Stimulated activated CD8-positive, alpha-beta memory T cell treated with anti-CD3 and anti-CD28 coated beads, Interleukin-4, amount 100 ng/mL, for 1 hour (primary cell): Measurements from ENCODE around the gene LARP4.
"Not testable (repeated sequence)": the region's sequence is repeated elsewhere in the genome, so short reads cannot be mapped to it uniquely, and the experiment has no call there.

Experiments used
- DNase-seq, 2 donors: peaks; one replicate each; pipeline ENCODE4 v3.0.0-alpha.2; 2020; ENCODE audit warnings: low read depth in 2 of 2, low spot score in 1 of 2

Gene LARP4

GRCh38 chr12:50400104-50400637 is 514 bp upstream of the LARP4 start:
- DNase-seq, result no peak

GRCh38 chr12:50401500-50402081 is 906 bp downstream of the LARP4 start:
- DNase-seq, result no peak

GRCh38 chr12:50402264-50403000 is 1.7 kb downstream of the LARP4 start:
- no peak for DNase-seq

- DNase-seq, result no peak
Measured at GRCh38 chr12:50403001-50403440, 2.3 kb downstream of the LARP4 start.

GRCh38 chr12:50404307-50404706 is 3.6 kb downstream of the LARP4 start:
- no peak for DNase-seq

- DNase-seq, result no peak
Measured at GRCh38 chr12:50411051-50411660, 10.5 kb downstream of the LARP4 start.

- DNase-seq, result no peak
Measured at GRCh38 chr12:50415899-50416479, 15.3 kb downstream of the LARP4 start.

GRCh38 chr12:50419112-50419909 is 18.6 kb downstream of the LARP4 start:
- DNase-seq, result no peak

- DNase-seq, result not testable (repeated sequence)
Measured at GRCh38 chr12:50422855-50423254, 22.2 kb downstream of the LARP4 start.

- not testable (repeated sequence) for DNase-seq
Measured at GRCh38 chr12:50423342-50423741, 22.7 kb downstream of the LARP4 start.

GRCh38 chr12:50425589-50426258 is 25.0 kb downstream of the LARP4 start:
- no peak for DNase-seq

- DNase-seq, result not testable (repeated sequence)
Measured at GRCh38 chr12:50431656-50432055, 31.0 kb downstream of the LARP4 start.

- DNase-seq, result no peak
Measured at GRCh38 chr12:50440288-50440687, 39.6 kb downstream of the LARP4 start.

- no peak for DNase-seq
Measured at GRCh38 chr12:50441763-50442162, 41.1 kb downstream of the LARP4 start.

- DNase-seq, result no peak
Measured at GRCh38 chr12:50442178-50442908, 41.7 kb downstream of the LARP4 start.

- DNase-seq, result not testable (repeated sequence)
Measured at GRCh38 chr12:50449671-50450070, 49.0 kb downstream of the LARP4 start.

- no peak for DNase-seq
Measured at GRCh38 chr12:50452795-50453194, 52.1 kb downstream of the LARP4 start.

- no peak for DNase-seq
Measured at GRCh38 chr12:50453872-50454271, 53.2 kb downstream of the LARP4 start.

GRCh38 chr12:50458606-50459005 is 57.9 kb downstream of the LARP4 start:
- no peak for DNase-seq

GRCh38 chr12:50467439-50467838 is 66.8 kb downstream of the LARP4 start:
- no peak for DNase-seq
